Body of pancreas (tissue), 4 donors: ENCODE results near the gene DNAJC17. TPM values are rescaled to one million over a fixed set of nuclear protein-coding genes. Genes with fewer than 3 reads are reported as not detected.

Source experiments
- ATAC-seq: fragments of 150-250 bp; one replicate; pipeline ENCODE4 v1.9.1; 2016
- DNase-seq, 4 donors: peaks; one replicate each; pipeline ENCODE4 v3.0.0-alpha.2; 2019
- H3K27ac ChIP-seq, 4 donors: fragments of 200-600 bp; sonication (generic); 1 replicate in 3 of 4; 2 replicates in 1 of 4; pipeline versions ENCODE4 v1.5.1 to v1.6.1; 2016 to 2019; ENCODE audit warnings: mild to moderate bottlenecking in 1 of 4, mixed read lengths in 1 of 4, moderate library complexity in 1 of 4
- H3K27me3 ChIP-seq, 2 donors: fragments of 200-600 bp; sonication (generic); one replicate each; pipeline ENCODE4 v1.6.0; 2016; ENCODE audit warnings: mild to moderate bottlenecking in 1 of 2
- H3K36me3 ChIP-seq, 2 donors: fragments of 200-600 bp; sonication (generic); replicated peaks in 1 of 2; 2 replicates each; pipeline ENCODE4 v1.5.1; 2016; ENCODE audit warnings: low read depth in 2 of 2; ENCODE audit not compliant: insufficient read depth in 1 of 2
- H3K4me1 ChIP-seq: fragments of 200-600 bp; sonication (generic); one replicate; pipeline ENCODE4 v1.6.0; 2016
- H3K4me3 ChIP-seq, 2 donors: fragments of 200-600 bp; sonication (generic); 1 replicate in 1 of 2; 2 replicates in 1 of 2; pipeline ENCODE4 v1.5.1; 2016 to 2019
- H3K9me3 ChIP-seq, 3 donors: fragments of 200-600 bp; sonication (generic); 1 replicate in 2 of 3; 2 replicates in 1 of 3; pipeline ENCODE4 v1.5.1; 2016
- CTCF ChIP-seq, 7 experiments: fragments of 450-650 bp in 4 of 7; fragments of 200-600 bp in 3 of 7; sonication (generic) in 3 of 7; IDR thresholded peaks; one replicate each; pipeline ENCODE4 v1.5.1; 2016 to 2019; ENCODE audit warnings: antibody characterized with exemption in 7 of 7
- POLR2A ChIP-seq, 3 donors: fragments of 450-650 bp; IDR thresholded peaks; one replicate each; pipeline ENCODE4 v1.6.1; 2016; ENCODE audit warnings: antibody characterized with exemption in 3 of 3, mild to moderate bottlenecking in 2 of 3
- WGBS, 2 donors: methylation state at CpG; one replicate each; pipeline ENCODE4 v1.1.5; 2017; 5-methylcytosine and 5-hydroxymethylcytosine counted together
- intact Hi-C: fragments of 100-400 bp; cut with DNase I; formaldehyde crosslinking; loops from one replicate; pipeline ENCODE4 v1.15.1; 2023
- total RNA-seq, 2 donors: library from RNA; depleted of rRNA; stranded (reverse); fragments of >200 nt; gene quantifications; one replicate each; pipeline ENCODE4 v1.1.0, GENCODE V29; 2016

The DNAJC17 gene
- total RNA-seq, 2 donors from 2014 or later = 18.7 to 36.6 TPM

GRCh38 chr15:40828447-40829036, 21.3 kb upstream of the DNAJC17 start, which contains the start of gene PPP1R14D:
TSS of gene PPP1R14D (minus strand) at chr15:40828708. CDS start at chr15:40828641, 67 bp downstream.
- ATAC-seq (no peak), DNase-seq (no peak)
- TF ChIP-seq POLR2A (IDR thresholded peaks at IDR 0.05) (no peak), CTCF (IDR thresholded peaks at IDR 0.05) (no peak)
- H3K27me3 ChIP-seq = no peaks in the 10 kb centered on the region
- H3K4me3 ChIP-seq = no peak within 1 kb of the TSS
- WGBS, 2 donors = 79 to 88% methylated on average over 3 of the region's 6 CpGs
- intact Hi-C loops = no loop called here
- no peak within 1 kb of the TSS for H3K27ac ChIP-seq
- no peaks in the 10 kb centered on the region for H3K9me3 ChIP-seq
- H3K36me3 ChIP-seq = no peaks in the 10 kb centered on the region
- H3K4me1 ChIP-seq = peaks cover 11% of the 10 kb centered on the region

GRCh38 chr15:40826423-40827075, 19.3 kb upstream of the DNAJC17 start:
- Histone ChIP-seq H3K36me3 (no peaks in the 10 kb centered on the region), H3K27me3 (no peaks in the 10 kb centered on the region), H3K9me3 (no peaks in the 10 kb centered on the region), H3K27ac (peak overlapping the region in 1 of 4 donors; percentile 46), H3K4me3 (no peak overlapping the region), H3K4me1 (peaks cover 11% of the 10 kb centered on the region)
- WGBS, 2 donors = 86 to 87% methylated on average over 4 of the region's 4 CpGs
- intact Hi-C loops = no loop called here
- ATAC-seq (no peak), DNase-seq (peak in 3 of 4 donors; percentile 20 to 36 (median 34))
- TF ChIP-seq POLR2A (IDR thresholded peaks at IDR 0.05) (no peak), CTCF (IDR thresholded peaks at IDR 0.05) (no peak)

GRCh38 chr15:40825661-40826422, 18.6 kb upstream of the DNAJC17 start:
- TF ChIP-seq POLR2A (IDR thresholded peaks at IDR 0.05) (no peak), CTCF (IDR thresholded peaks at IDR 0.05) (no peak)
- intact Hi-C loops = no loop called here
- Histone ChIP-seq H3K4me3 (no peak overlapping the region), H3K36me3 (no peaks in the 10 kb centered on the region), H3K27me3 (no peaks in the 10 kb centered on the region), H3K9me3 (no peaks in the 10 kb centered on the region), H3K27ac (peak overlapping the region in 2 of 4 donors; percentile 36 to 46), H3K4me1 (peaks cover 11% of the 10 kb centered on the region)
- ATAC-seq = peak; percentile 84
- 45 to 60% methylated on average over 4 to 5 of the region's 5 CpGs for WGBS, 2 donors
- peak; percentile 24 to 67 (median 50) for DNase-seq

- no peaks in the 10 kb centered on the region for H3K36me3 ChIP-seq
- peaks cover 11% of the 10 kb centered on the region for H3K4me1 ChIP-seq
- no peaks in the 10 kb centered on the region for H3K27me3 ChIP-seq
- H3K9me3 ChIP-seq = no peaks in the 10 kb centered on the region
- H3K27ac ChIP-seq = no peak overlapping the region
- no peak for DNase-seq
- ATAC-seq = no peak
- intact Hi-C loops = no loop called here
- H3K4me3 ChIP-seq = no peak overlapping the region
- WGBS, 2 donors = 75 to 95% methylated on average over 1 of the region's 1 CpG
- TF ChIP-seq POLR2A (IDR thresholded peaks at IDR 0.05) = no peak
- no peak for TF ChIP-seq CTCF (IDR thresholded peaks at IDR 0.05)
These were observed 16.5 kb upstream of the DNAJC17 start for GRCh38 chr15:40823572-40824343.
